GM19324 (cell line): Measurements from ENCODE around the gene GSS.

ENCODE experiments used
- ATAC-seq: cut with Tn5 transposase; IDR thresholded peaks from one replicate; pipeline ENCODE4 v1.9.1; 2021; ENCODE audit warnings: mild to moderate bottlenecking, moderate library complexity; ENCODE audit not compliant: unreplicated experiment, low FRiP score

Gene GSS

GRCh38 chr20:34955231-34956040 lies at the start of gene GSS, which contains the start of gene MYH7B:
GSS (minus strand) TSS chr20:34955806; CDS start chr20:34951852, 3,954 bp downstream.
MYH7B (plus strand) TSS chr20:34955868; CDS start chr20:34978006, 22,138 bp downstream.
- ATAC-seq = peak; percentile 86

DNA sequence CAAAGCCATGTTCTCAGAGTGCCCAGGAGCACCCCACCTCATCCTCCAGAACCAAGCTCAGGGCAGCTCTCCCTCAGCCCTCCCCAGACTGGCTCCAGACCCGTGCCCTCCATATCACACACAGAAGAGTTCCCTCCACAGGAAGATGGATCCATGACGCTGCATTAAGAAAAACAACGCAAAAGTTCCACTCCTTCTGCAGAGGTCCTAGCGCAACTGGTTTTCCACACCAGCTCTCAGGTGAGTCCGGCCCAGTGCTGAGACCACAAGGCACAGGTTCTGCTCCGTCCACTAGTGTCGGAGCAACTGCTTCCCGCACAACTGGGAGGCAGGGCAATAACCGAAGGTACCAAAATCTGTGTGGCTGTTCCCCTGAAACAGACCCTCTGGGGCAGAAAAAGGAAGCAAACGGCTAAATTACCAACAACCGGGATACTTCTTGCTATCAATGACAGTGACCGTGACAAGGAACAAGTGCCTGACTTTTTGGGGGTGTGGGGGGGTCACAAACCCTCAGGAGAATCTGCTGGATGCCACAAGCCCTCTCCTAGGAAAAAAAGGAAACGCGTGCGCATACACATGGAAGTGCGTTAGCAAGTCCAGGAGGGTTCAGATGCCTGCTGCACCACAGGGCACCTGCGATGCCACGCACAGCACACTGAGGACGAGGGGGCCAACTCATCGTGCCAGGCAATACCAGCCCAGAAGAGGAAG lies 49.3 kb upstream of the GSS start:
- ATAC-seq = no peak

DNA sequence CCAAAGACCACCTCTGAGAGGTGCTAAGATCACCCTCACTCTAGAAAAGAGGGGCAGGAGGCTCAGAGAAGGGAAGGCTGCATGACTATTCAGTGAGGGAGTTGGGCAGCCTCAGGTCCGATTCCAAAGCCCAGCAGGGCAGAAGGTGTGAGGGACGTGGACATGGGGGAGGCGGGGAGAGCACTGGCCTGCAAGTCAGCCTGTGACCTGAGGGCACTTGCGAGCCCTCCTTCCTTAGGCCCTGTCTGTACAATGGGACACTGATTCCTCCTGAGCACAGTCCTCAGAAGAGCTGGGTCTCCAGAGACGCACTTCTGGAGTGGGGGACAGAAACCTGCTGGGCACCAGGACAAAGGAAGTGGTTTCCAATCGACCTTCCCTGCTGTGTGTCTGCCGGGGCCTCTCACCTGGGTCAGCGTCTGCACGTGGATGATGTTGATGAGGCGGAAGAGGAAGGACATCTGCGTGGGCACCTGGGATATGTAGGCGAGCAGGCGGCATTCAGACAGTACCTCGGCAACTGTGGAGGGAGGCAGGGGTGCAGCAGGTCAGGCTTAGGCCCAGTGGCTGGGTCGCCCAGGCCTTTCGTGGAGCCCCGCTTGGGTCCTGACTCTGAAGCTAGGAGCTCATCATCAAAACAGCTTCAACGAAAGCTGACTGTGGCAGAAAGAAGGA lies 48.6 kb upstream of the GSS start:
- ATAC-seq = no peak

GRCh38 chr20:35003211-35004031 lies 47.8 kb upstream of the GSS start:
- ATAC-seq = no peak

- ATAC-seq = no peak
These were observed 47.0 kb upstream of the GSS start for GRCh38 chr20:35002426-35003210.

GRCh38 chr20:35001596-35002362 lies 46.2 kb upstream of the GSS start:
- ATAC-seq = no peak

DNA sequence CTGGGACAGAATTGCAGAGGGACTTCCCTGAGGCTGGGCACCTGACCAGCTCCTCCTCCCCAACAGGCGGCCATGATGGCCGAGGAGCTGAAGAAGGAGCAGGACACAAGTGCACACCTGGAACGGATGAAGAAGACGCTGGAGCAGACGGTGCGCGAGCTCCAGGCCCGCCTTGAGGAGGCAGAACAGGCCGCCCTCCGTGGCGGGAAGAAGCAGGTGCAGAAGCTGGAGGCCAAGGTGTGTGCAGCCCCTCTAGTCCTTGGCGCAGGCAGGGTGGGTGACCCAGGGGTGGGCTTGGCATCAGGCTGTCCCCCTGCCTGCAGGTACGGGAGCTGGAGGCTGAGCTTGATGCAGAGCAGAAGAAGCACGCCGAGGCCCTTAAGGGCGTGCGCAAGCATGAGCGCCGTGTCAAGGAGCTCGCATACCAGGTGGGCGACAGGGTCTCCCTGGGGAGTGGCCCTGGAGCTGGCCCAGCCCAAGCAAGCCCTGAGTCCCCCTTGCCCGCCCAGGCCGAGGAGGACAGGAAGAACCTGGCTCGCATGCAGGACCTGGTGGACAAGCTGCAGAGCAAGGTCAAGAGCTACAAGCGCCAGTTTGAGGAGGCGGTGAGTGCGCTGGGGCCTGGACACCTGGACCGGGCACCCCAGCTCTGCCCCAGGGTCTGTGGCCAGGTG lies 45.5 kb upstream of the GSS start:
- no peak for ATAC-seq

DNA sequence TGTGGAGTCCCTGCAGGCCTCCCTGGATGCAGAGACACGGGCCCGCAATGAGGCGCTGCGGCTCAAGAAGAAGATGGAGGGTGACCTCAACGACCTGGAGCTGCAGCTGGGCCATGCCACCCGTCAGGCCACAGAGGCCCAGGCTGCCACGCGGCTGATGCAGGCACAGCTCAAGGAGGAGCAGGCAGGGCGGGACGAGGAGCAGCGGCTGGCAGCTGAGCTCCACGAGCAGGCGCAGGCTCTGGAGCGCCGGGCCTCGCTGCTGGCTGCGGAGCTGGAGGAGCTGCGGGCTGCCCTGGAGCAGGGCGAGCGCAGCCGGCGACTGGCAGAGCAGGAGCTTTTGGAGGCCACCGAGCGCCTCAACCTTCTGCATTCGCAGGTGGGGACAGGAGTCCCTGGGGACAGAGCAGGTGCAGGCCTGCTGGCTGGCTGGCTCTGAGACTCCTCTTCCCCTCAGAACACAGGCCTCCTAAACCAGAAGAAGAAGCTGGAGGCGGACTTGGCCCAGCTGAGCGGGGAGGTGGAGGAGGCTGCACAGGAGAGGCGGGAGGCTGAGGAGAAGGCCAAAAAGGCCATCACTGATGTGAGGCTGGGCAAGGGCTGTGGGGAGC lies 44.8 kb upstream of the GSS start:
- ATAC-seq = no peak

DNA sequence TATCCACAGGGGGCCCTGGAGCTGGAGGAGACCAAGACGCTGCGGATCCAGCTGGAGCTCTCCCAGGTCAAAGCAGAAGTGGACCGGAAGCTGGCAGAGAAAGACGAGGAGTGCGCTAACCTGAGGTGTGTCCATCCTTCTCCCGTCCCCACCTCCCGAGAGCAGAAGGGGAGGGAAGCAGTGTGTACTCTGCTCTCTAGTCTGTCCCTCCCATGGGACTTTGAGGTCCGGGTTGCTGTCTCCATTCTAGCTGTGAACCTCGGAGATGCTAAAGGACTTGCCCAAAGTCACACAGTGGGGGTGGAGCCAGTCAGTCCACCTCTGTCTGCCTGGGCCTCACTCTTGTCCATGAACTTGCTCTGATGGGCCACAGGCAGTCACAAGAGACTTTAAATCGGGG lies 44.2 kb upstream of the GSS start:
- no peak for ATAC-seq

DNA sequence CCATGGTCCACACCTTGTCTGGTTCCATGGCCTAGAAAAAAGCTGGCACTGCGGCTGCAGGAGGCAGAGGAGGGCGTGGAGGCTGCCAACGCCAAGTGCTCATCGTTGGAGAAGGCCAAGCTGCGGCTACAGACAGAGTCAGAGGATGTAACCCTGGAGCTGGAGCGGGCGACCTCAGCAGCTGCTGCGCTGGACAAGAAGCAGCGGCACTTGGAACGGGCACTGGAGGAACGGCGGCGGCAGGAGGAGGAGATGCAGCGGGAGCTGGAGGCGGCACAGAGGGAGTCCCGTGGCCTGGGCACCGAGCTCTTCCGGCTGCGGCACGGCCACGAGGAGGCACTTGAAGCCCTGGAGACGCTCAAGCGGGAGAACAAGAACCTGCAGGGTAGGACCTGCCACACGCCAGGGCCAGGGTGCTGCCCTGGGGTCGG lies 43.4 kb upstream of the GSS start:
- ATAC-seq = no peak

- no peak for ATAC-seq
These were observed 42.8 kb upstream of the GSS start for GRCh38 chr20:34998331-34998950.

GRCh38 chr20:34997774-34998173 lies 42.2 kb upstream of the GSS start:
- no peak for ATAC-seq

DNA sequence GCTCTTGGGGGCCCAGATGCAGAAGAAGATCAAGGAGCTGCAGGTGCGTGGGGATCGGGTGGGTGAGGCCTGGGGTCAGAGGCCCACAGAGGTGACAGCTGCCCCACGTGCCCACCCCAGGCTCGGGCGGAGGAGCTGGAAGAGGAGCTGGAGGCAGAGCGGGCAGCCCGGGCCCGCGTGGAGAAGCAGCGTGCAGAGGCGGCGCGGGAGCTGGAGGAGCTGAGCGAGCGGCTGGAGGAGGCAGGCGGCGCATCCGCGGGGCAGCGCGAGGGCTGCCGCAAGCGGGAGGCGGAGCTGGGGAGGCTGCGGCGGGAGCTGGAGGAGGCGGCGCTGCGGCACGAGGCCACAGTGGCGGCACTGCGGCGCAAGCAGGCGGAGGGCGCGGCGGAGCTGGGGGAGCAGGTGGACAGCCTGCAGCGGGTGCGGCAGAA lies 41.5 kb upstream of the GSS start:
- no peak for ATAC-seq

DNA sequence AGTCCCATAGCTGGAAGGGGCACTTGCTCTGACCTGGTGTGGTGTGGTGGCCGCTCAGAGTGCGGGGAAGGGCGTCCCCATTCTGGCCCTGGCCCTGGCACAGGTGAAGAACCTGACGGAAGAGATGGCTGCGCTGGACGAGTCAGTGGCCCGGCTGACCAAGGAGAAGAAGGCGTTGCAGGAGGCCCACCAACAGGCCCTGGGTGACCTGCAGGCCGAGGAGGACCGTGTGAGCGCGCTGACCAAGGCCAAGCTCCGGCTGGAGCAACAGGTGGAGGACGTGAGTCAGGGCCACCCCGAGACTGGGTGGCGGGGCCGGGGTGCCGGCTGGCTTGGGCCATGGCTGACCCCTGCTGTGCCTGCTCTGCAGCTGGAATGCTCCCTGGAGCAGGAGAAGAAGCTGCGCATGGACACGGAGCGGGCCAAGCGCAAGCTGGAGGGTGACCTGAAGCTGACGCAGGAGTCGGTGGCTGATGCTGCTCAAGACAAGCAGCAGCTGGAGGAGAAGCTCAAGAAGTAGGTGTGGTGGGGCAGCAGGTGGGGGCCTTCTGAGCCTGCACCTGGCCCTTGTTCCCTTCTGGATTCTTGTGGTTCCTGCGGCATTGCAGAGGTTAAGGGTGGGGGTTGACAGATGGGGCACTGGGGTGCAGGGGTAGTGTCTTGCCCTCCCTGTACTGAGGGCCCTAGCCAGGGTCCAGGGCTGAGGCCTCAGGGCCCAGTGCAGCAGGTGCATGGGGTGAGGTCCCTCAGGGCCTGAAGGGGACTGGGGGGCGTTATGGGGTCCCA lies 40.8 kb upstream of the GSS start:
- no peak for ATAC-seq

DNA sequence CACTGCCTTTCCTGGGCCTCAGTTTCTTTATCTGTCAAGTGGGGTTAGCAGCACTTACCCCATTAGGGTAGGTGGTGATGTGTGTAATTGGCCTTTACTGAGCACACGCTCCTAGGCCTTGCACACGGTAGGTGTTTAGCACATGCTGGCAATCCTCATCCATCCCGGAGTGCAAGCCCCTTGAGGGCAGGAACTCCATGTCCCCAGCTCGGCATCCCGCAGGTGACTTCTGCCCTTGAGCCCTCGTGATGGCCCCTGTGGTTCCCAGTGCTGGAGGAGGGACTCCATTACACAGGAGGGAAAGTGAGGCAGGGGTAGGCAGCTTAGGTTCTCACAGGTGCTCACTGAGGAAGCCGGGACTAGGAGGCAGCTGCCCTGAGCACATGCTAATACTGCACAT lies 40.1 kb upstream of the GSS start:
- no peak for ATAC-seq

- ATAC-seq = no peak
These were observed 39.6 kb upstream of the GSS start for GRCh38 chr20:34995192-34995591.
